ACC112 (cell line): Measurements from ENCODE around the gene ATAD2B.

ENCODE experiments used
- H2AFZ ChIP-seq: fragments of 200-600 bp; sonication (generic); one replicate; pipeline ENCODE4 v1.6.0; 2017; ENCODE audit warnings: antibody characterized with exemption, low read length; ENCODE audit not compliant: unreplicated experiment
- H3K27ac ChIP-seq: fragments of 200-600 bp; sonication (generic); 2 replicates; pipeline ENCODE4 v1.5.1; 2014; ENCODE audit warnings: low read depth, mild to moderate bottlenecking, antibody characterized with exemption, low read length, moderate library complexity
- H3K27me3 ChIP-seq: fragments of 200-600 bp; sonication (generic); 2 replicates; pipeline ENCODE4 v1.6.1; 2014; ENCODE audit warnings: mild to moderate bottlenecking, antibody characterized with exemption, low read length, moderate library complexity, mixed read lengths; ENCODE audit not compliant: insufficient read depth
- H3K36me3 ChIP-seq: fragments of 200-600 bp; sonication (generic); 2 replicates; pipeline ENCODE4 v1.6.1; 2016; ENCODE audit warnings: mild to moderate bottlenecking, antibody characterized with exemption, low read length, moderate library complexity, mixed read lengths; ENCODE audit not compliant: insufficient read depth
- H3K4me1 ChIP-seq: fragments of 200-600 bp; sonication (generic); one replicate; pipeline ENCODE4 v1.6.1; 2016; ENCODE audit warnings: low read length, mixed read lengths; ENCODE audit not compliant: insufficient read depth, unreplicated experiment, control insufficient read depth
- H3K4me3 ChIP-seq: fragments of 200-600 bp; sonication (generic); 2 replicates; pipeline ENCODE4 v1.5.1; 2014; ENCODE audit warnings: mild to moderate bottlenecking, low read depth, low read length
- H3K79me2 ChIP-seq: fragments of 200-600 bp; sonication (generic); one replicate; pipeline ENCODE4 v1.6.0; 2016; ENCODE audit warnings: low read length; ENCODE audit not compliant: control insufficient read depth, unreplicated experiment, insufficient read depth

ATAD2B gene

DNA sequence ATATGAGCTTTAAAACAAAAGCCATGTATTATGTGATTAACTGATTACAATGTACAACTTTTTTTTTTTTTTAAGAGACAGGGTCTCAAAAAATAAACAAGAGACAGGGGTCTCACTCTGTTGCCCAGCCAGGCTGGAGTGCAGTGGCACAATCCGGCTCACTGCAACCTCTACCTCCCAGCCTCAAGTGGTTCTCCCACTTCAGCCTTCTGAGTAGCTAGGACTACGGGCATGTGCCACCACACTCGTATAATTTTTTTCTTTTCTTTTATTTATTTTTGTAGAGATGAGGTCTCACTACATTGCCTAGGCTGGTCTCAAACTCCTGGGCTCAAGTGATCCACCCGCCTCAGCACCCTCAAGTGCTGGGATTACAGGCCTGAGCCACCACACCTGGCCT is 103.1 kb downstream of the ATAD2B start:
- Histone ChIP-seq H2AFZ (no peak overlapping the region), H3K4me1 (peaks cover 32% of the 10 kb centered on the region), H3K79me2 (no peaks in the 10 kb centered on the region), H3K36me3 (no peaks in the 10 kb centered on the region), H3K27ac (no peak overlapping the region), H3K27me3 (no peaks in the 10 kb centered on the region), H3K4me3 (no peak overlapping the region)

DNA sequence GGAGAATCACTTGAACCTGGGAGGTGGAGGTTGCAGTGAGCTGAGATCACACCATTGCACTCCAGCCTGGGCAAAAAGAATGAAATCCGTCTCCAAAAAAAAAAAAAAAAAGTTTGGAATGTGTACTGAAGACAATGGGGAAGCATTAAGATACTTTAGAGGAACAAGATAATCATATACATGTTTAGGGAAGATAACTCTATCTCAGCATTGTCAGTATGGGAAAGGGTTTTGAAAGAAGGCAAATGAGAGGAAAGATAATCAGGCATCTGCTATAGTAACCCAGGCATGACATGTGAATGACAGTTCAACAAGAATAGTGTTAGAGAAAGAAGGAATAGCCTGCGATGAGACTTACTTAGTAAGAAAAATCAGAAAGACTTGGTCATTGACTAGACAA is 112.0 kb downstream of the ATAD2B start:
- H3K36me3 ChIP-seq = no peaks in the 10 kb centered on the region
- H2AFZ ChIP-seq = no peak overlapping the region
- H3K27ac ChIP-seq = no peak overlapping the region
- H3K79me2 ChIP-seq = no peaks in the 10 kb centered on the region
- no peaks in the 10 kb centered on the region for H3K4me1 ChIP-seq
- H3K4me3 ChIP-seq = no peak overlapping the region
- H3K27me3 ChIP-seq = no peaks in the 10 kb centered on the region

DNA sequence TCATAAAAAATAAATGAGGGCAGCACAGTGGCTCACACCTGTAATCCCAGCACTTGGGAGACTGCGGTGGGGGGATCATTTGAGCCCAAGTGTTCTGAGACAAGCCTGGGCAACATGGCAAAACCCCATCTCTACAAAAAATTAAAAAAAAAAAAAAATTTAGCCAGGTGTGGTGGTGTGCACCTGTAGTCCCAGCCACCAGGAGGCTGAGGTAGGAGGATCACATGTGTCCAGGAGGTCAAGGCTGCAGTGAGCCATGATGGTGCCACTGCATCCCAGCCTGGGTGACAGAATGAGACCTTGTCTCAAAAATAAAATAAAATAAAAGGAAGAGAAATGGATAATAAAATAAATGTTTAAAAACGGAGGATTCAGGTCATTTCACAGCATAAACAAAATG is 113.5 kb downstream of the ATAD2B start:
- H3K4me1 ChIP-seq = no peaks in the 10 kb centered on the region
- no peak overlapping the region for H3K4me3 ChIP-seq
- no peaks in the 10 kb centered on the region for H3K36me3 ChIP-seq
- no peaks in the 10 kb centered on the region for H3K79me2 ChIP-seq
- no peak overlapping the region for H3K27ac ChIP-seq
- no peaks in the 10 kb centered on the region for H3K27me3 ChIP-seq
- H2AFZ ChIP-seq = no peak overlapping the region

DNA sequence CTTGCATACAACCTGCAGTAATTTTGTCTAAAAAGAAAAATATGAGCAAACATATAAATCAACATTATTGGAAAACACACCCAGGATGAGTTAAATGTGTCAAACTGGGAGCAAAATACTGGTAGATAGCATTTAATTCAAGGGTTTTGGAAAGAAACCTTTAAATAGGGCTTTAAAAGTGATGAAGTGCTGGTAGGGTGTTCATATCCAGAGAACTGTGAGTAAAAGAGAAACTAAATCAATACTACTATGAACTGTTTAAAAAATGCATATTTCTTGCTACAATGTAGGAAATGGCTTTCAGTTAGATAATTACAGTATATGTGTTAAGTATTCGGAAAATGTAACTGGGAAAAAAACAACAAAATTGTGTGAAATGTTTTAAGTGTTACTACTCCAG is 117.8 kb downstream of the ATAD2B start:
- no peak overlapping the region for H2AFZ ChIP-seq
- no peaks in the 10 kb centered on the region for H3K36me3 ChIP-seq
- no peak overlapping the region for H3K4me3 ChIP-seq
- H3K27ac ChIP-seq = no peak overlapping the region
- H3K27me3 ChIP-seq = no peaks in the 10 kb centered on the region
- H3K79me2 ChIP-seq = no peaks in the 10 kb centered on the region
- H3K4me1 ChIP-seq = no peaks in the 10 kb centered on the region

DNA sequence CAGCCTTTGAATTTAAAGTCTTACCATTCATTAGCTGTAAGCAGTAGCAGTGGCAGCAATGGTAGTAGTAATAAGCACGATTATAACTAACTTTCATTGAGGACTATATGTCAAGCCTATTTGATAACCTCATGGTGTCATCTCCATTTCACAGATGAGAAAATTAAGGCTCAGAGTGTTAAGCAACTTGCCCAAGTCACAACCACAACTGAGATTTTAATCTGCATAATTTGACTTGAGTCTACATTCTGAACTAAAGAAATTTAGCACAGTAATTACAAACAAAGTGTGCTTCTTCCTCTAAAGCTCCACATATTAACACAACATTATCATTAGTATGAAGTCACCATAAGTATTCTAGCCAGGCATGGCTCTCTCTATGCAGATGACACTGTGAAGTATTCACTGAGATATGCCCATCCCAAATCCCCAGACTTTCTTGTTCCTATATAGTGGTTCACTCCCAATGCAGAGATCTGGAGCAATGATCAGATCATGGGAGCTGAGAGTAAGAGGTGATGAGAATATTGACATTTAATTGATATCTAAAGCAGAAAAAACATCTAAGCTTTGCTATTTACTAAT is 120.2 kb downstream of the ATAD2B start:
- peaks cover 22% of the 10 kb centered on the region for H3K4me1 ChIP-seq
- no peaks in the 10 kb centered on the region for H3K36me3 ChIP-seq
- H3K27ac ChIP-seq = no peak overlapping the region
- H3K79me2 ChIP-seq = no peaks in the 10 kb centered on the region
- no peak overlapping the region for H2AFZ ChIP-seq
- no peak overlapping the region for H3K4me3 ChIP-seq
- H3K27me3 ChIP-seq = no peaks in the 10 kb centered on the region

DNA sequence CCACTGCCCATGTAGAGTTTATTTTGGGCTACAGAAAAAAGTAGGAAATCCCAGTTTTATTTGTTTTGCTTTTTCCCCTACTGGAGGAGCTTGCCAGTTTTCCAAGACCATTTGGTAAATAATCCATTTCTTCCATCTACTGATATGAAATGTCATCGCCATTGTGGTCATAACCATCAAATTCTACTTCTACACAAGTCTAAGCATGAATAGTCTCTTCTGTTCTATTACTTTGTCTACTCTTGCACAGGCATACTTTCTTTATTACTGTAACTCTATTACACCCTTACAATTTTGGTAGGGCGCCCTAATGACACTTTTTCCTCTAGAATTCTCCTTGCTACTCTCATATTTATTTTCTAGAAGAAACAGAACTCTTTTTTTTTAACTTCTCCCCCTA is 120.7 kb downstream of the ATAD2B start:
- no peaks in the 10 kb centered on the region for H3K27me3 ChIP-seq

DNA sequence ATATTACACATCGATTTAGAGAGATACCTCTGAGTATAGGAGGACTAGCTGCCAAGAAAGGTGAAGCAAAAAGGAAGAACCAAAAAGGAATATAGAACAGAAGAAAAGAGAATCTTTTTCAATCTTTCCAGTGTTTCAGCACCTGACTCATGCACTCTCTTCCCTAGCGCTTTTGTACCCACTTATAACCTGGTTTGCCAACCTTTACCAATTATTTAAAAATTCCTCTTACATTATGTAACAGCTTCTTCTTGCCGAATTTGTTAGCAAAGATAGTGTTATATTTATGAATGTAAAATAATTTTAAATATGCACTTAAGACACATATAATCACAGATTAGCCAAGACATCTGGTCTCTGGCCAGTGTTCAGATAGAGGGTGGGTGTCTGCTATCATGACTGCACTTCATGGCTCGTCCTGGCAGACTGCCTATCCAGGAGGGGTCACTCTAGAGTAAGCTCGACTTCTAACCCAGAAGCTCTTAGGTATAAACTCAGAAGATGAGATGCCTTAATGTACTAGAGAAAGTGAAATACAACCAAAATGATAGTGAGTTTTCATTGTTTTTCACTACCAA is 122.9 kb downstream of the ATAD2B start:
- Histone ChIP-seq H3K36me3 (no peaks in the 10 kb centered on the region), H3K27ac (no peak overlapping the region)

More for the DNA sequence above, 120.7 kb downstream of the ATAD2B start:
- H3K79me2 ChIP-seq = no peaks in the 10 kb centered on the region
- H3K36me3 ChIP-seq = no peaks in the 10 kb centered on the region
- H3K4me1 ChIP-seq = peaks cover 24% of the 10 kb centered on the region
- no peak overlapping the region for H2AFZ ChIP-seq
- H3K4me3 ChIP-seq = no peak overlapping the region
- H3K27ac ChIP-seq = no peak overlapping the region

DNA sequence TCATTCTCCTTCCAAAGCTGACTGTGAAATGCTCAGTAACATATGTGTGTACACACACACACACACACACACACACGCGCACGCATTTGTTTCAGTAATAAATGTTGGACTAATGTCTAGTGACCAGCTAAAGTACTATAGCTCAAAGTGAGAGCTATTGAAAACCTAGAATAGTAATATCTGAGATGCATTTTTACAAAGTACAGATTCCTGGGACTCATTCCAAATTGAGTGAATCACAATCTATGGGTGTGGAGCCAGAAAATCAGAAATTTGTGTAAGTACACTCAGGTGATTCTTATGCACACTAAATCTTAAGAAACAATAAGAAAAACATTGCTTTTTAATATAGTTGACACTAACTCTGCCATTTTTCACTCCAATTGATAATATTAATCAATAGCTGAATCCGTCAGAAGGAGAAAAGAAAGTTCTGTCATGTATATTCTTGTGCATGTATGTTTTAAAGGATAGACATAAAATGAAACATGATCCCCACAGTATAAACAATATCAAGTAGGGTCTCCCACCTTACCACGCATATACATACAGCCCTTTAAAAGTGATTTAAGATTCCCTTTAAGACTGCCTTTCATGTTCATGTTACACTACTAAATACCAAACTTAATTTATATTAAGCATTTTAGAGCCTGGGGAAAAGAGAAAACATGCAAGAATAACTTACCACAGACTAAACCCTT is 123.5 kb downstream of the ATAD2B start:
- H3K27me3 ChIP-seq = no peaks in the 10 kb centered on the region
- H2AFZ ChIP-seq = no peak overlapping the region
- H3K4me1 ChIP-seq = peaks cover 24% of the 10 kb centered on the region
- H3K4me3 ChIP-seq = peak overlapping the region; percentile 37; the same call in 1 of the 2 replicates
- H3K79me2 ChIP-seq = no peaks in the 10 kb centered on the region
- H3K27ac ChIP-seq = peak overlapping the region; percentile 60
- H3K36me3 ChIP-seq = no peaks in the 10 kb centered on the region

More for the DNA sequence above, 122.9 kb downstream of the ATAD2B start:
- Histone ChIP-seq H2AFZ (no peak overlapping the region), H3K4me1 (peaks cover 24% of the 10 kb centered on the region), H3K4me3 (no peak overlapping the region), H3K79me2 (no peaks in the 10 kb centered on the region), H3K27me3 (no peaks in the 10 kb centered on the region)

DNA sequence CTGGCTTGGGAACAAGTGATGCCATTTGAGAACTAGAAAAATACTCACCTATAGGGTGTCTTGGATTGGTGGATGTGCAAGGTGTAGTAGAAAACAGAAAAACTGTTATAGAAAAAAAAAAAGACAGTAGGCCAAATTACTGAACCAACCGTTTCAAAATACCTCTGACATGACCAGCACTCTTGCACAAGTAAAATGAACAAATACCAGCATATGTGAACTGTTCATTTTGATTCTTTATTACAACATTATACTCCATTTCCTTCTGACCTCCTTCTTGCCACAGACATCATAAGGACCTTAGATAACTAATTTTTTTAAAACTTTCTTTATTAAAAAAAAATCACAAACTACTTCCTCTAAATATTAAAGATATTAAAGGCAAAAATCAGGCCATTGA is 125.5 kb downstream of the ATAD2B start:
- no peaks in the 10 kb centered on the region for H3K27me3 ChIP-seq
- no peak overlapping the region for H2AFZ ChIP-seq

DNA sequence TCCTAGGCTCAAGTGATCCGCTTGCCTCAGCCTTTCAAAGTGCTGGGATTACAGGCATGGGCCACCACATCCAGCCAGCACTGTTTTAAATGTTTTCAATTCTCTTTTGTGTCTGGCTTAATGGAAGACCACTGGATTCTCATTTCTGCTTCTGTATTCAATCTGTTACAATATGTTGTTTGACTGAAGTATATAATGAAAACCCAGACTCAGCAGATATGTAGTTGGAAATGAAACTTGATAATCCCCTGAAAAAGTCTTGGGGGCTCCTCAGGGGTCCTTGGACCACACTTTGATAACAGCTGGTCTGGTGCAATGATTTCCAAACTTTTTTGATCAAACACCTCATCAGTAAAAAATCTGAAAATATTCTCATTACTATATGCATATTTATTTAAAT is 132.7 kb downstream of the ATAD2B start:
- H3K4me3 ChIP-seq = no peak overlapping the region
- no peaks in the 10 kb centered on the region for H3K27me3 ChIP-seq
- peaks cover 14% of the 10 kb centered on the region for H3K4me1 ChIP-seq
- no peaks in the 10 kb centered on the region for H3K79me2 ChIP-seq
- H3K36me3 ChIP-seq = no peaks in the 10 kb centered on the region
- no peak overlapping the region for H2AFZ ChIP-seq
- no peak overlapping the region for H3K27ac ChIP-seq

More for the DNA sequence above, 125.5 kb downstream of the ATAD2B start:
- no peak overlapping the region for H3K4me3 ChIP-seq
- peaks cover 24% of the 10 kb centered on the region for H3K4me1 ChIP-seq
- H3K36me3 ChIP-seq = no peaks in the 10 kb centered on the region
- H3K79me2 ChIP-seq = no peaks in the 10 kb centered on the region
- peak overlapping the region; percentile 9; the same call in 1 of the 2 replicates for H3K27ac ChIP-seq

DNA sequence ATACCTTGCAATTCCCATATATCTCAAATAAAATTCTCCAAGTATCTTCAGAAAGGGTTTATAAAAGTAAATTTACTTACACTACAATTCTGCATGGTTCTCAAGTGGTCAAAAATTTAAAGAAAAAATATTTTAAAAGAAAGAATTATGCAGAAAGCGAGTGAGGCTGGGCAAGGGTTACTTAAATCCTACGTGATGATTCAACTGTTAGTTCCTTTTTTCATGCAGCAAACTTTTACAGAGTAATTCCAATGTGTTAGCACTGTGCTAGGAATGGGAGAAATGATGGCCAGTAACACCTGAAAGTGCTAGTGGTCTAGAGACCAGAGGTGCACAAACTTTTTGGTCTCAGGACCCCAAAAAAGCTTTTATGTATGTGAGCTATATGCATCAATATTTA is 133.4 kb downstream of the ATAD2B start:
- Histone ChIP-seq H3K36me3 (no peaks in the 10 kb centered on the region), H3K4me3 (no peak overlapping the region), H2AFZ (no peak overlapping the region), H3K27me3 (no peaks in the 10 kb centered on the region), H3K27ac (no peak overlapping the region), H3K4me1 (peaks cover 14% of the 10 kb centered on the region), H3K79me2 (no peaks in the 10 kb centered on the region)
